Epithelial cell of alveolus of lung (primary cell): ENCODE measurements around the gene CNTNAP1. TPM values are rescaled to one million over a fixed set of nuclear protein-coding genes. Genes with fewer than 3 reads are reported as not detected.

Experiments used
- total RNA-seq: library from RNA; depleted of rRNA; stranded (reverse); fragments of >200 nt; gene quantifications from 2 replicates; pipeline ENCODE4 v1.2.1, GENCODE V29; 2015

The CNTNAP1 gene
- 18.4 and 37.0 TPM in 2 replicates for total RNA-seq

DNA sequence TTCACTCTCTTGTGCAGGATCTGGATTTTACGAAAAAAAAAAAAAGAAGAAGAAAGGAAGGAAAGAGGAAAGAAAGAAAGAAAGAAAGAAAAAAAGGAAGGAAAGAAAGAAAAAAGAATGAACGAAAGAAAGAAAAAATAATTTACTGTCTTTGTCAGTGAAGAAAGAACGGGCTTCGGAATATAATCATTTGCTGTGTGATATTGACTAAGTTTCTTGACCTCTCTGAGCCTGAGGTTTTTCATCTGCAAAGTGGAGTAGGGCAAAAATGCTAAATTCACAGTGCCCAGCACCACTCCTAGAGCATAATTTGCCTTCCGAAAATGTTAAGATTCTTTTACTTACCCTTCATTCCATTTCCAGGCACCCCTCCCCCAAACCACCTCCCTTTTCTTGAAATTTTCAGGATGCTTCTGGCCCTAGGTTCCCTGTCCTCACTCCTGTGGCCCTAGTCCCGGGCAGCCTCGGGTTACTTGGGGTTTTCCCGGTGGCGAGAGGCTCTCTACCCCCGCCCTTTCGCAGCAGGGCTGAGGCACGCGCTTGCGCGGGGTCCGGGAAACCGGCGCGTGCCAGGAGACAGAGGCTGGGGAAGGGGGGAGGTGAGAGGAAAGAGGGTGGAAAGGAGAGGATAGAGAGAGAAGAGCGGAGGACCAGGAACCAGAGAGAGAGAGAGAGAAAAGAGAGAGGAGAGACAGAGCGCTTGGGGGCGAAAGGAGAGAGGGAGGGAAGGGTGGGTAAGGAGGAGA lies at the start of gene CNTNAP1:
Gene CNTNAP1, plus strand, starts transcription at position 556 of the 746 bp plus-strand sequence. CDS start 299 bp downstream, outside the sequence.

DNA sequence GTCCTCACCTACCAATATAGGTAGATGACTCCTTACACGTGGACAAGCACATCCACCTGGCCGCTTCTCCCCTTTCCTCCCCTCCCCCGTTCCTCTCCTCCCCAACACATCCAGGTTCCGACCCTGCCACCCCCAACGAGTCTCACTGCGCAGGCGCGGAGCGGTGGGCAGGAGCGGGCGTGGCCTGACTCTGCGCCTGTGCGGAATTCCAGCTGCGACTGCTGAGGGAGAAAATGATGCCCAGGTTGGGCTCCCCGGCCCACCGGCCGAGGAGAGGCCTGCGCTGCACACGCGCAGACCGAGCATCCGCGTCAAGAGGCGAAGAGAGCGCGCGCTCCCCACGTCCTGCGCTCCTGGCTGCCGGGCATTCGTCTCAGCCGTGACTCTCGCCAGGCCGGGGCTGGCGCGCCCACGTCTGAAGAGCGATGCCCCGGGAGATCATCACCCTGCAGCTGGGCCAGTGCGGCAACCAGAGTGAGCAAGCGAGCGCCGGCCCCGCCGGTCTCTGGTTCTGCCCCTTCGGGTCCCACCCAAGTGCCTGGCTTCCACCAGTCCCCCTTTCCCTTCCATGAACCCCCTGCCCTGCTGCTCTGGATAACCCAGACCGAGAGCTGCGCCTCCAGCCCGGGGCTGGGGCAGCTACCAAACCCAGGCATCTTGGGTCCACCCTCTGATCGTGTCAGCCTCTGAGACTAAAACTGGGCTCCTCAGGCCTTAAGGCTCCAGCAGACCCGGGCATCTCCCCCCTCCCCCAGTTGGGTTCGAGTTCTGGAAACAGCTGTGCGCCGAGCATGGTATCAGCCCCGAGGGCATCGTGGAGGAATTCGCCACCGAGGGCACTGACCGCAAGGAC lies 23.0 kb upstream of the CNTNAP1 start, which contains the start of gene TUBG2:
Gene TUBG2, plus strand, starts transcription at position 206 of the 853 bp plus-strand sequence. Its CDS starts 220 bp downstream, at position 426.

DNA sequence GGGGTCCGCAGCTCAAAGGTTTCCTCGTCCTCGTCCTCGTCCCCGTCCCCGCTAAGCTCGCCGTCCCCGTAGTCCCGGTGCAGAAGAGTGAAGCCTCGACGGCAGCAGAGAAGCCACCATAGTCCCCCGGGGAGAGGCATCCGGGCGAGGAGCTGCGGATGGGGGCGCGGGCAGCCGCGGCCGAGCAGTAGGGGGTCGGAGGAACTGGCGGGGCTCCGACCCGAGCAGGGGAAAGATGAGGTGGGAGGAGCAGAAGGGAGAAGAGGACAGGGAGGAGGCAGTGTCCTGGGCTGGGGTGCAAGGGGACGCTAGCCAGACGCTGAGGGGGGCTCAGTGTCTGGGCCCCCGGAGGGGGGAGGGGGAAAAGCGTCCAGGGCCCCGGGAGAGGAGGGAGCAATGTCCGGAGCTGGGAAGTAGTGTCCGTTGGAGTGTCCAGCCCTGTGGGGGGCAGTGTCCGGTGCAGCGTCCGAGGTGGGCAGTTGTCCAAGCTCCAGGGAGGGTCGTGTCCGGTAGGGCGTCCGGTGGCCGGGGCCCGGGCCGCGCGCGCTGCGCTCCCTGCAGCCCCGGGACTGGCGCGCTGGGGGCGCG lies 5.8 kb upstream of the CNTNAP1 start, which contains the start of gene PLEKHH3:
Gene PLEKHH3, minus strand, starts transcription at position 571 of the 588 bp plus-strand sequence. Its CDS starts 431 bp downstream, at position 140.

DNA sequence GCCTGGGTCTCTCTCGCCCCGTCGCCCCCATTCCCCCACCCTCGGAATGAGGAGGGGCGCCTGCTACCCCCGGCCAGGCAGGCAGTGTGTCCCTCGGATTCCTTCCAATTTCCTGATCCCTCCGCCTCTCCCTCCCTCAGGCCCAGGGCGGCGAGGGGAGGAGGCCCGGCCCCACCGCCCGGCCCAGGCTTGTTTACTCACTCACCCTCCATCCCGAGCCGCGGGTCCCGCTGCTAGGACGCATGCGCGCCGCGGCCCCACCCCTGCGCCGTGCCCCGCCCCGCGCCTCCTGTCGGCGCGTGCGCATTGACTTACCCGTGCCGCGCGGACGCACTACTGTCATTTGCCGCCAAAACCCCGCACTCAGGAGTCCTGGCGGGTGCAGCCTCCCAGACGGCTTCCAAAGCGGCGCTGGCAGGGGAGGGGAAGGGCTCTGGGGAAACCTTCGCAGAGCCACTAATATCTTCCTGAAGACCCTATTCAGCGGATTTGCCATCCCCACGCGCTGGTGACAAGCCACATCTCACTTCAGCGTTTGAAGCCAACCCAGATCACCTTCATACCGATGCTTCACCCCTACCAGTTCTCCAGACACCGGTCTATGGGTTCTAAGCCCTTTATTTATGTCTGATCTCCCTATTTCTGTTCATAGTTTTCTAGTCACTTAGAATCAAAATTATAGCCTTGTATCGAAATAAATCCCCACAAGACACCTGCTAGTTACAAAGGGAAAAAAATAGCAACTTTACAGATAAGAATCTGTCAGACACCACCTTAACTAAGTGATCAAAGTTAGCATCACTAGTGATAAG lies 62.7 kb downstream of the CNTNAP1 start, which contains the start of gene EZH1:
Gene EZH1, minus strand, starts transcription at position 235 of the 812 bp plus-strand sequence. CDS start 16,099 bp downstream, outside the sequence.

Other genes with a start within 250 kb of the CNTNAP1 start
- 29.3 and 37.4 TPM in 2 replicates for gene ATP6V0A1, start 223.7 kb upstream of the CNTNAP1 start, total RNA-seq
- gene NAGLU, start 146.3 kb upstream of the CNTNAP1 start, total RNA-seq: 55.0 and 60.8 TPM in 2 replicates
- 0.48 and 11.4 TPM in 2 replicates for gene HSD17B1, start 129.6 kb upstream of the CNTNAP1 start, total RNA-seq
- gene COASY, start 120.4 kb upstream of the CNTNAP1 start, total RNA-seq: 31.4 and 41.8 TPM in 2 replicates
- gene MLX, start 115.4 kb upstream of the CNTNAP1 start, total RNA-seq: 27.5 and 31.4 TPM in 2 replicates
- gene PSMC3IP, start 104.8 kb upstream of the CNTNAP1 start, total RNA-seq: 5.5 and 7.6 TPM in 2 replicates
- 46.6 and 52.0 TPM in 2 replicates for gene RETREG3, start 73.2 kb upstream of the CNTNAP1 start, total RNA-seq
- 35.1 and 68.0 TPM in 2 replicates for gene TUBG1, start 72.8 kb upstream of the CNTNAP1 start, total RNA-seq
- 5.0 and 24.8 TPM in 2 replicates for gene TUBG2, start 23.2 kb upstream of the CNTNAP1 start, total RNA-seq
- gene PLEKHH3, start 5.5 kb upstream of the CNTNAP1 start, total RNA-seq: 10.2 and 30.8 TPM in 2 replicates
- 2.0 and 3.0 TPM in 2 replicates for gene CCR10, start 688 bp upstream of the CNTNAP1 start, total RNA-seq
- gene EZH1, start 62.5 kb downstream of the CNTNAP1 start, total RNA-seq: 5.3 and 8.7 TPM in 2 replicates
- 0.78 TPM in 1 of 2 replicates, not detected in the other for gene RAMP2, start 78.7 kb downstream of the CNTNAP1 start, total RNA-seq
- gene VPS25, start 90.9 kb downstream of the CNTNAP1 start, total RNA-seq: 89.2 and 114 TPM in 2 replicates
- 0.32 and 0.39 TPM in 2 replicates for gene WNK4, start 98.1 kb downstream of the CNTNAP1 start, total RNA-seq
- gene COA3, start 116.2 kb downstream of the CNTNAP1 start, total RNA-seq: 66.1 and 67.1 TPM in 2 replicates
- gene CNTD1, start 116.3 kb downstream of the CNTNAP1 start, total RNA-seq: not detected in 2 replicates
- 69.4 and 110 TPM in 2 replicates for gene BECN1, start 141.8 kb downstream of the CNTNAP1 start, total RNA-seq
- gene PSME3, start 150.9 kb downstream of the CNTNAP1 start, total RNA-seq: 57.6 and 88.3 TPM in 2 replicates
- 0.26 and 0.72 TPM in 2 replicates for gene AOC2, start 162.0 kb downstream of the CNTNAP1 start, total RNA-seq
- gene AOC3, start 168.7 kb downstream of the CNTNAP1 start, total RNA-seq: 0.13 and 1.5 TPM in 2 replicates
- not detected in 2 replicates for gene G6PC1, start 218.3 kb downstream of the CNTNAP1 start, total RNA-seq